ENCODE measurements around the gene LILRA1.
"Not testable (repeated sequence)": the region's sequence is repeated elsewhere in the genome, so short reads cannot be mapped to it uniquely, and the experiment has no call there.

Gene LILRA1

GRCh38 chr19:54608205-54608604 is 14.8 kb downstream of the LILRA1 start:
- H3K36me3 ChIP-seq (ENCODE audit: control insufficient read depth, insufficient read depth, low read length): no peaks in the 10 kb centered on the region
- no peaks in the 10 kb centered on the region for H3K27me3 ChIP-seq (ENCODE audit: control insufficient read depth, insufficient read depth, low read length)
- H3K4me3 ChIP-seq (ENCODE audit: low read depth, low read length): no peak overlapping the region
- no peak overlapping the region for H3K27ac ChIP-seq (ENCODE audit: low read depth, low read length)
- no peaks in the 10 kb centered on the region for H3K4me1 ChIP-seq (ENCODE audit: control insufficient read depth, insufficient read depth, low read length)
- H3K9me3 ChIP-seq (ENCODE audit: control insufficient read depth, insufficient read depth, low read length): peaks cover 95% of the 10 kb centered on the region
- no peak overlapping the region for H3K9ac ChIP-seq (ENCODE audit: low read depth, low read length)

GRCh38 chr19:54608792-54609191 is 15.4 kb downstream of the LILRA1 start:
- Histone ChIP-seq H3K4me3 (ENCODE audit: low read depth, low read length) (no peak overlapping the region), H3K4me1 (ENCODE audit: control insufficient read depth, insufficient read depth, low read length) (no peaks in the 10 kb centered on the region), H3K36me3 (ENCODE audit: control insufficient read depth, insufficient read depth, low read length) (no peaks in the 10 kb centered on the region), H3K9ac (ENCODE audit: low read depth, low read length) (no peak overlapping the region), H3K27ac (ENCODE audit: low read depth, low read length) (no peak overlapping the region), H3K27me3 (ENCODE audit: control insufficient read depth, insufficient read depth, low read length) (no peaks in the 10 kb centered on the region), H3K9me3 (ENCODE audit: control insufficient read depth, insufficient read depth, low read length) (peaks cover 95% of the 10 kb centered on the region)

GRCh38 chr19:54609356-54609791 is 15.9 kb downstream of the LILRA1 start:
- H3K36me3 ChIP-seq (ENCODE audit: control insufficient read depth, insufficient read depth, low read length): no peaks in the 10 kb centered on the region
- H3K4me3 ChIP-seq (ENCODE audit: low read depth, low read length): no peak overlapping the region
- H3K4me1 ChIP-seq (ENCODE audit: control insufficient read depth, insufficient read depth, low read length): no peaks in the 10 kb centered on the region
- H3K27me3 ChIP-seq (ENCODE audit: control insufficient read depth, insufficient read depth, low read length): no peaks in the 10 kb centered on the region
- H3K9me3 ChIP-seq (ENCODE audit: control insufficient read depth, insufficient read depth, low read length): peaks cover 94% of the 10 kb centered on the region
- no peak overlapping the region for H3K9ac ChIP-seq (ENCODE audit: low read depth, low read length)
- no peak overlapping the region for H3K27ac ChIP-seq (ENCODE audit: low read depth, low read length)

GRCh38 chr19:54612428-54612827 is 19.0 kb downstream of the LILRA1 start:
- Histone ChIP-seq H3K9ac (ENCODE audit: low read depth, low read length) (no peak overlapping the region), H3K27ac (ENCODE audit: low read depth, low read length) (no peak overlapping the region), H3K27me3 (ENCODE audit: control insufficient read depth, insufficient read depth, low read length) (no peaks in the 10 kb centered on the region), H3K36me3 (ENCODE audit: control insufficient read depth, insufficient read depth, low read length) (no peaks in the 10 kb centered on the region), H3K9me3 (ENCODE audit: control insufficient read depth, insufficient read depth, low read length) (peaks cover 90% of the 10 kb centered on the region), H3K4me3 (ENCODE audit: low read depth, low read length) (no peak overlapping the region), H3K4me1 (ENCODE audit: control insufficient read depth, insufficient read depth, low read length) (no peaks in the 10 kb centered on the region)

- Histone ChIP-seq H3K9me3 (ENCODE audit: control insufficient read depth, insufficient read depth, low read length) (peaks cover 83% of the 10 kb centered on the region), H3K27me3 (ENCODE audit: control insufficient read depth, insufficient read depth, low read length) (no peaks in the 10 kb centered on the region), H3K36me3 (ENCODE audit: control insufficient read depth, insufficient read depth, low read length) (no peaks in the 10 kb centered on the region), H3K9ac (ENCODE audit: low read depth, low read length) (no peak overlapping the region), H3K27ac (ENCODE audit: low read depth, low read length) (no peak overlapping the region), H3K4me3 (ENCODE audit: low read depth, low read length) (no peak overlapping the region), H3K4me1 (ENCODE audit: control insufficient read depth, insufficient read depth, low read length) (no peaks in the 10 kb centered on the region)
These were observed 21.3 kb downstream of the LILRA1 start for GRCh38 chr19:54614726-54615125.

GRCh38 chr19:54616057-54616456 is 22.6 kb downstream of the LILRA1 start:
- Histone ChIP-seq H3K4me3 (ENCODE audit: low read depth, low read length) (no peak overlapping the region), H3K9me3 (ENCODE audit: control insufficient read depth, insufficient read depth, low read length) (peaks cover 79% of the 10 kb centered on the region), H3K4me1 (ENCODE audit: control insufficient read depth, insufficient read depth, low read length) (no peaks in the 10 kb centered on the region), H3K36me3 (ENCODE audit: control insufficient read depth, insufficient read depth, low read length) (no peaks in the 10 kb centered on the region), H3K9ac (ENCODE audit: low read depth, low read length) (no peak overlapping the region), H3K27me3 (ENCODE audit: control insufficient read depth, insufficient read depth, low read length) (no peaks in the 10 kb centered on the region), H3K27ac (ENCODE audit: low read depth, low read length) (no peak overlapping the region)

GRCh38 chr19:54616821-54617560 is 23.6 kb downstream of the LILRA1 start:
- no peaks in the 10 kb centered on the region for H3K27me3 ChIP-seq (ENCODE audit: control insufficient read depth, insufficient read depth, low read length)
- H3K9ac ChIP-seq (ENCODE audit: low read depth, low read length): no peak overlapping the region
- H3K4me3 ChIP-seq (ENCODE audit: low read depth, low read length): no peak overlapping the region
- no peaks in the 10 kb centered on the region for H3K4me1 ChIP-seq (ENCODE audit: control insufficient read depth, insufficient read depth, low read length)
- H3K36me3 ChIP-seq (ENCODE audit: control insufficient read depth, insufficient read depth, low read length): no peaks in the 10 kb centered on the region
- H3K27ac ChIP-seq (ENCODE audit: low read depth, low read length): no peak overlapping the region
- H3K9me3 ChIP-seq (ENCODE audit: control insufficient read depth, insufficient read depth, low read length): peaks cover 79% of the 10 kb centered on the region

- Histone ChIP-seq H3K36me3 (ENCODE audit: control insufficient read depth, insufficient read depth, low read length) (no peaks in the 10 kb centered on the region), H3K27me3 (ENCODE audit: control insufficient read depth, insufficient read depth, low read length) (no peaks in the 10 kb centered on the region), H3K4me3 (ENCODE audit: low read depth, low read length) (no peak overlapping the region), H3K27ac (ENCODE audit: low read depth, low read length) (no peak overlapping the region), H3K4me1 (ENCODE audit: control insufficient read depth, insufficient read depth, low read length) (no peaks in the 10 kb centered on the region), H3K9me3 (ENCODE audit: control insufficient read depth, insufficient read depth, low read length) (peaks cover 67% of the 10 kb centered on the region), H3K9ac (ENCODE audit: low read depth, low read length) (no peak overlapping the region)
These were observed 27.0 kb downstream of the LILRA1 start for GRCh38 chr19:54620464-54620863.

GRCh38 chr19:54622431-54622830 is 29.0 kb downstream of the LILRA1 start:
- Histone ChIP-seq H3K27ac (ENCODE audit: low read depth, low read length) (no peak overlapping the region), H3K36me3 (ENCODE audit: control insufficient read depth, insufficient read depth, low read length) (no peaks in the 10 kb centered on the region), H3K4me1 (ENCODE audit: control insufficient read depth, insufficient read depth, low read length) (no peaks in the 10 kb centered on the region), H3K4me3 (ENCODE audit: low read depth, low read length) (no peak overlapping the region), H3K9me3 (ENCODE audit: control insufficient read depth, insufficient read depth, low read length) (peaks cover 64% of the 10 kb centered on the region), H3K9ac (ENCODE audit: low read depth, low read length) (no peak overlapping the region), H3K27me3 (ENCODE audit: control insufficient read depth, insufficient read depth, low read length) (no peaks in the 10 kb centered on the region)

- H3K9ac ChIP-seq (ENCODE audit: low read depth, low read length); H3K36me3 ChIP-seq (ENCODE audit: control insufficient read depth, insufficient read depth, low read length); H3K27me3 ChIP-seq (ENCODE audit: control insufficient read depth, insufficient read depth, low read length); H3K27ac ChIP-seq (ENCODE audit: low read depth, low read length); H3K4me3 ChIP-seq (ENCODE audit: low read depth, low read length); H3K4me1 ChIP-seq (ENCODE audit: control insufficient read depth, insufficient read depth, low read length): not testable (repeated sequence)
- H3K9me3 ChIP-seq (ENCODE audit: control insufficient read depth, insufficient read depth, low read length): peaks cover 68% of the 10 kb centered on the region
These were observed 30.8 kb downstream of the LILRA1 start for GRCh38 chr19:54624234-54624633.

GRCh38 chr19:54624934-54625730 is 31.7 kb downstream of the LILRA1 start:
- peaks cover 71% of the 10 kb centered on the region for H3K9me3 ChIP-seq (ENCODE audit: control insufficient read depth, insufficient read depth, low read length)
- not testable (repeated sequence) for H3K27ac ChIP-seq (ENCODE audit: low read depth, low read length); H3K4me1 ChIP-seq (ENCODE audit: control insufficient read depth, insufficient read depth, low read length); H3K9ac ChIP-seq (ENCODE audit: low read depth, low read length); H3K27me3 ChIP-seq (ENCODE audit: control insufficient read depth, insufficient read depth, low read length); H3K36me3 ChIP-seq (ENCODE audit: control insufficient read depth, insufficient read depth, low read length); H3K4me3 ChIP-seq (ENCODE audit: low read depth, low read length)
